ENCODE results near the gene BMAL1.

- no peak for TF ChIP-seq CTCF (IDR thresholded peaks at IDR 0.05; ENCODE audit: low read length)
- no peak for TF ChIP-seq EZH2 (IDR thresholded peaks at IDR 0.05; ENCODE audit: borderline replicate concordance, low read length)
Measured at GRCh38 chr11:13382751-13383150, 105.2 kb downstream of the BMAL1 start.

Data from OCI-LY1 (cell line).